ENCODE measurements around the gene LPIN2.
"Not testable (repeated sequence)": the region's sequence is repeated elsewhere in the genome, so short reads cannot be mapped to it uniquely, and the experiment has no call there.

Gene LPIN2

DNA sequence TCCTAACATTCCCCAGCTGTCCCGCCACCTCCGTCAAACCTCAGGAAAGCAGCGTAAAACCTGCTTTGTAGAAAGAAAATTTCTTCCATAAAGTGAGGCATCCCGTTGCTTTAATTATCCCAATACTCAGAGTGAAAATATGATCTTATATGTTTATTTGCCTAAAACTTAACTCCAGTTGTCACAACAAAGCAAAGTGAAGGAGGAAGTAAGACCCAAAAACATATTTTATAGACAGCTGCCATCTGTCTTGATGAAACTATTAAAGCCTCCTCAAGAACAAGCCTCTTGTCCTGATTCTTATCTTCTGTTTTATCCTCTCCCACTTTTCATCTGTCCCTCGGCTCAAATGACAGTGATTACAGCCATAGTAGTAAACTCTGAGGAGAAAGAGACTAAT, 28.9 kb upstream of the LPIN2 start:
- DNase-seq, result no peak

DNA sequence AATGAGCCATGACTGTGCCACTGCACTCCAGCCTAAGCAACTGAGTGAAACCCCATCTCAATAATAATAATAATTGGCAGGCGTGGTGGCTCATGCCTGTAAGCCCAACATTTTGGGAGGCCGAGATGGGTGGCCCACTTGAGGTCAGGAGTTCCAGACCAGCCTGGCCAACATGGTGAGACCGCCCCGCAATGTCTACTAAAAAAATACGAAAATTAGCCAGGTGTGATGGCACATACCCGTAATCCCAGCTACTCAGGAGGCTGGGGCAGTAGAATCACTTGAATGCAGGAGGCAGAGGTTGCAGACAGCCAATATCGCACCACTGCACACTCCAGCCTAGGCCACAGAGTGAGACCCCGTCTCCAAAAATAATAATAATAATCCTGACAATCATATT, 27.9 kb upstream of the LPIN2 start:
- DNase-seq, result no peak

DNA sequence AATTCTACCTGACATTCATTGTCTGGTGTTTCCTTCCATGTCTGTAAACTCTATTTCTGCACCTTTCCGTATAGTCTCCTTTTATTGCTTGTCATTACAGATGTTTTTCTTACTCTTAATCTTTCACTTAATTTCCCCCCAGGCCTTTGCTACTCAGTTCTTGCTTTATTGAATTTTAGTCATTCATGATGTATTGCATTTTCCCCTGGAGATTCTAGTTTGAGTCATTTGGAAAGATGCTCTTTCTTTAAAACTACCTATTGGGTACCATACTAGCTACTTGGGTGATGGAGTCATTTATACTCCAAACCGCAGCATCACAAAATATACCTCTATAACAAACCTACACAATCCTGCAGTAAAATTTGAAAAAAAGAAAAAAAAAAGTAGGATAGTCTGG, 27.2 kb upstream of the LPIN2 start:
- no peak for DNase-seq

DNA sequence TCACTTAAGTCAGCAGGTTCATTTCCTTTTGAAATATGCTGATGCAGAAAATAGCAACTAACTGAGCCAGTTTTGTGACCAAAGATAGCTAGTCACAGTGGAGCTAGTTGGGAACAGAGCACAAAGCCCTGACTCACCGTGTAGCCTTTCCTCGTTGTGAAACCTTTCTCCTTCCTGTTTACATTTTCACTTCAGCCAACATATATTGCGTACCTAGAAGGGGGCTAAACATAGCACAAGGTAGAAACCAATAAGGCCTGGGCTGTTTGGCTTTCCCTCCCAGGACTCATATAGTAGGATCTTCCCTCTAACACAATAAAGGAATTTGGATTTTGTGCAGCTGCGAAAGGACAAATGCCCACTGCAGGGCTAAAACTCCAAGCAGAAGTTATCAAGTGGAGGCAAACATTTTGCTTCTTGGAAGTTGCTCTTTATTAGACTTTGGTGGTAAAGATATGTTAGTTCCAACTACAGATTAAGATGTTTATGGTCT, 24.5 kb upstream of the LPIN2 start:
- no peak for DNase-seq

DNA sequence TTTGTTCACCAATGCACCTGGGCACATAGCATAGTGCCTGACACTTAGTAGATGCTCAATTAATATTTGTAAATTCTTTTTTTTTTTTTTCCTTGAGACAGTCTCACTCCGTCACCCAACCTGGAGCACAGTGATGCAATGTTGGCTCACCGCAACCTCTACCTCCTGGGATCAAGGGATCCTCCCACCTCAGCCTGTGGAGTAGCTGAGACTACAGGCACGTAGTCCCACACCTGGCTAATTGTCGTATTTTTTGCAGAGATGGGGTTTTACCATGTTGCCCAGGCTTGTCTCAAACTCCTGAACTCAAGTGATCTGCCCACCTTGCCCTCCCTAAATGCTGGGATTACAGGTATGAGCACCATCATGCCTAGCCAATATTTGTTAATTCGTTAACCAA, 23.2 kb upstream of the LPIN2 start:
- no peak for DNase-seq

DNA sequence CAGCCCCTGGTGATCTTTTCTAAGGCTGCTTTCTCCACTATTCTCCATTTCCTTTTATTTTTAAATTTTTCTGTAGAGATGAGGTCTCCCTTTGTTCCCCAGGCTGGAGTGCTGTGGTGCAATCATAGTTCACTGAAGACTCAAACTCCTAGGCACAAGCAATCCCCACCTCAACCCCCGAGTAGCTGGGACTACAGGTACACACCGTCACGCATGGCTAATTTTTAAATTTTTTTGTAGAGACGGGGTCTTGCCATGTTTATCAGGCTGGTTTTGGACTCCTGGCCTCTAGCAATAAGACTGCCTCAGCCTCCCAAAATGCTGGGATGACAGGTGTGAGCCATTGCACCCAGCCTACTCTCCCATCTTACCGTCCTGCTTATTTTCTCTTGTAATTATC, 22.7 kb upstream of the LPIN2 start:
- no peak for DNase-seq

DNA sequence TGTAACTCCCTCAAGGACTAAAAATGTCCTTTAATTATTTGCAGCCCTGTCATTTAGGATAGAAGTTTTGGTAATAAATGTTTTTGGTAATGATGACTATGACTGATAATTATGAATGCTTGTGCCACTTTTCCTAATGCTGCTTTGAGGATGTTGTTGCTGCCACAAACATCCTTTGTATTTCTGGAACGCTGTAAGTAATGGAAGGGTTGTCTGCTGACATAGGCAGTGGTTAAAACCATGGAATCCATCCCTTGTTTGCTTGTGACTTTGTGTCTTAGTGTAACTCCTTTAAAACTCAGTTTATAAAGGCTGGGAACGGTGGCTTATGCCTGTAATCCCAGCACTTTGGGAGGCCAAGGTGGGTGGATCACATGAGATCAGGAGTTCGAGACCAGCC, 19.8 kb upstream of the LPIN2 start:
- no peak for DNase-seq

DNA sequence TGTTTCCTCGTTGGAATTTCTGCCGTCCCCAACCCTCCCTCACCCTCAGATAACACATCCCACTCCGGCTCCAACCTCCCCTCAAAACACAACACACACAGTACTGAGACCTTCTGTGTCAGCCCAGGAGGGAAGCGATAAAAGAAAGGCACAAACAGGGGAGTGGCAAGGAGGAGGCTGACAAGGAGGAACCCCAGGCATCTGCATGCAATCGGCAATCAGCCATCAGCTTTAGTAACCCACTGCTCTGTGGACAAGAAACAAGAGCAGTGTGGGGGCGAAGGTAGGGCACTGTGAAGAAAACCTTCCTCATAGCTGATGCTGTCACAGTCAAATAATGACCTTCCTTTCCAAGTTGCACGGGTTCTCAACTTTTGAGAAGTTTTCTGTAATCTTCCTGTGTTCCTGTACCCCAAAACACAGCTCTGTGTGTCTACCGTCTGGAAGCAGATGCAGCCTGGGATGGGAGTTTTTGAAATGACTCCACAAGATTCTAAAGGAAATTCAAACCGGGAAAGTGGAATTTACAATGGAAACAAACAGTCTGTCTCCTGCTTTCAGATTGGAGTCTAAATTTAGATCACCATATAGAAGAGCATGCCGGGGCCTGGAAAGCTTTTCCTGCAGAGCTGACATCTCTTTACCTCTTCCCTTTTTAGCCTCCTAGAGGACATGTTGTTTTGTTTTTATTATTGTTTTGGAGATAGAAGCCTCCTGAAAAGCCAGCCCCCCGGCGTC, 16.4 kb upstream of the LPIN2 start:
- no peak for DNase-seq

DNA sequence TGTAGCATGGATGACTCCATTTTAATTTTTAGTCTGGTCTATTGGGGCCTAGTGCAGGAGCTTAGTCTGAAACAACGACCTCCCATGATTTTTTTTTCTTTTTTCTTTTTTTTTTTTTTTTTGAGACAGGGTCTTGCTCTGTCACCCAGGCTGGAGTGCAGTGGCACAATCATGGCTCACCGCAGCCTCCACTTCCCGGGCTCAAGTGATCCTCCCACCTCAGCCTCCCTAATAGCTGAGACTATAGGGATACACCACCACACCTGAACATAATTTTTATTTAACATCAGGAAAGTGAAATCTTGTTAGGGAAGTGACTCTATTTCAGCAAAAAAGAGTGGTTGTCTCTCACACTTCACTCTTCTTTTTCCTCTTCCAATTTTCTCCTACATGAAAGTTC, 15.2 kb upstream of the LPIN2 start:
- not testable (repeated sequence) for DNase-seq

DNA sequence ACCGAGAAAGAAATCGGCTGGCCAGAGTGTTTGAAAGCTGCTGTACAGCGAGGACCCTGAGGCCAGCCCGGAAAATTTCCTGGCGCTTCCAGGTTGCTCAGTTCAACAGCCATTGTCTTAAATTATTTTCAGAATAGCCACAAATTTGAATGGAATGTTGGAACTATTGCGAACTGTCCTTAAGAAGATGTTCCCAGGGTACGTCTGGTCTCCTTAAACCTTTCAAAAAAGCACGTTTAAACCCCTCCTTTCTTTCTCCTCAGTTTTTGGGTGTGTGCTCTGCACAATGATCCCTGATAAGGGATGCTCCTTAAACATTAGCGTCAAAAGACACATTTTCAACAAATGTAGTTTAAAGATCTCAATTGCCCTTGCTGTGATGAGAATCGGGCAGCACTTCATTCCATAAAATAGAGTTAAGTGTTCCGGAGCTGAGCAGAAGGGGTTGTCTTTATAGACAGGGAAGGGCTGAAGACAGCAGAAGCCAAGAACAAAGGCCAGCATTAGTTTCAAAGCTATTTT, 14.5 kb upstream of the LPIN2 start:
- DNase-seq, result no peak

DNA sequence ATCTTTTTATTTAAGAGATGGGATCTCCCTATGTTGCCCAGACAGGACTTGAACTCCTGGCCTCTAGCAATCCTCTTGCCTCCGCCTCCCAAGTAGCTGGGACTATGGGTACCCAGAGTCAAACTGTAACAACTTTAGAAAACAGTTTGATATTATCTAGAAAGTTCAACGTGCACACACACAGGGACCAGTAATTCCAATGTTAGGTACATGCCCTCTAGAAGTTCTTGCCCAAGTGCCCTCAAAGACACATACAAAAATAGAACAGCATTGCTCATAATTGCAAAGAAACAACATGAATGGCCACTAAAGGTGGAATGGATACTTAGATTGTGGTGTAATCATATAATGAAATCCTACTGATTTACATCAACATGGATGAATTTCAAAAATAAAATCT, 12.6 kb upstream of the LPIN2 start:
- no peak for DNase-seq

DNA sequence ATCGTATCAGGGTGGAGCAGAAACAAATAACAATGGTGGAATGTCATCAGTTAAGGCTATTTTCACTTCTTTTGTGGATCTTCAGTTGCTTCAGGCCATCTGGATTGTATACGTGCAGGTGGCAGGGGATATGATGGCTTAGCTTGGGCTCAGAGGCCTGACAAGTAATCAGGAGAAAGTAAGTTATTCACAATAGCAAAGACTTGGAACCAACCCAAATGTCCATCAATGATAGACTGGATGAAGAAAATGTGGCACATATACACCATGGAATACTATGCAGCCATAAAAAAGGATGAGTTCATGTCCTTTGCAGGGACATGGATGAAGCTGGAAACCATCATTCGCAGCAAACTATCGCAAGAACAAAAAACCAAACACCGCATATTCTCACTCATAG, 10.7 kb upstream of the LPIN2 start:
- not testable (repeated sequence) for DNase-seq

DNA sequence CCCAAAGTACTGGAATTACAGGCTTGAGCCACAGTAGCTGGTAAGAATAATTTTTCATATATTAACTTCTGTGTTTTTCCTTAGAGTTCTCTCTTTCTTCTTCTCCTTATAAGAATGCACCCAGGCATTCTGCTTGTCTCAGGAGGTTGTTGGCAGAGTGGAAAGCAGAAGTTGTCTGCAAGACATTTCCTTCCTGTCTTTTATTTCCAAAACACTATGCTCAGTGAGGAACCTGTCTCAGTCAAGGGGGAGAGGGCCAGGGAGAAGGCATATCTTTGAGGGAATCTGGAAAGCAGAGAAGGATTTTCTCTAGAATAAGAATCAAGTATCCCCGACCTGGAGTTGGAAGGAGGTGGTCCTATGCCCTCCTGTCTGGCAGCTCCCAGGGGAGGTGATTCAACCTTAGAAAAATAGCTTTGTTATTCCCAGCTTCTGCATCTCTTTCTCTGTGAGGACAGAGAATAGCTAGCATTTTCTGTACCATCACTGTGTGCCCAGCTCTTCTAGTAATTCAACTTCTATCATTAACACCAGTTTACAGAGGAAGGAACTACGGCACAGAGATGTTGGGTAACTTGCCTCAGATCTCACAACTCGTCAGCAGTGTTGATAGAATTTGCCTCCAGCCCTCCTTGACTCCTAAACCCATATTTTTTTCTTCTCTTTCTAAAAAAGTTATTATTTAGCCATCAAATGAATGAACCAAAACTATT, 3.8 kb upstream of the LPIN2 start:
- DNase-seq, result no peak

DNA sequence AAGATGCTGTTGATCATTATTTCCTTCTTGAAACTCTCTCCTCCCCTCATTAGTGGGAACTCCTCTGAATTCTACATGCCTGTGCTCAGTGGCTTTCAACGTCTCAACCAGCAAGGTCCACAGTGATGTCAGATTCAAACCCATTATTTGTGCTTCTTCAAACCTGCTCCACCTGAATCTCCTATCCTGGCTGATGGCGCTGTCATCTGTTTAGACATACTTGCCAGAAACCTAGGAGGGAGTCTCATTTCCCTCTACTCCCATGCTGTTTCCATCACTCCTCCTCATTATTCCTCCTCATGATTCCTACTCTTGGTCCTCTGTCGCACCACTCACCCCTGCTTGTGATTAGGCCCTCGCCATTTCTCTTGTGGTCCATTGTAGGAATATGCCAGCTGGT, 2.9 kb upstream of the LPIN2 start:
- no peak for DNase-seq

DNA sequence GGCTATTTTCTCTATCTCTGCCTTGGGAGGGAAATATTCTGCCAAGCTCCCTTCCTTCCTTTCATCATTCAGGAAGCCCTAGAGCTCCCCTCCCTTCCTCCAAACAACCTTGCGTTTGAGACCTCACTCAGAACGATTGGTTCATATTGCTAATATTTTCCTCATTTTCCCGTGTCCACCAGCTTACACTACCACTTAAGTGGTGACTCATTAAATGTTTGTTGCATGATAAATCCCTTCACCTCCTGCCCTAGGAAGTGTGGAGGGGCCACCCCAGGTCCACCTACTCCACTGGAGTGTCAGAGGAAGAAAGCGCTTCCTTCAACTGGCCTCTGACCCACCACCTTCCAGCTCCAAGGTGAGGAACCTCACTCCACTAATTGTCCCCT, 2.3 kb upstream of the LPIN2 start:
- no peak for DNase-seq

DNA sequence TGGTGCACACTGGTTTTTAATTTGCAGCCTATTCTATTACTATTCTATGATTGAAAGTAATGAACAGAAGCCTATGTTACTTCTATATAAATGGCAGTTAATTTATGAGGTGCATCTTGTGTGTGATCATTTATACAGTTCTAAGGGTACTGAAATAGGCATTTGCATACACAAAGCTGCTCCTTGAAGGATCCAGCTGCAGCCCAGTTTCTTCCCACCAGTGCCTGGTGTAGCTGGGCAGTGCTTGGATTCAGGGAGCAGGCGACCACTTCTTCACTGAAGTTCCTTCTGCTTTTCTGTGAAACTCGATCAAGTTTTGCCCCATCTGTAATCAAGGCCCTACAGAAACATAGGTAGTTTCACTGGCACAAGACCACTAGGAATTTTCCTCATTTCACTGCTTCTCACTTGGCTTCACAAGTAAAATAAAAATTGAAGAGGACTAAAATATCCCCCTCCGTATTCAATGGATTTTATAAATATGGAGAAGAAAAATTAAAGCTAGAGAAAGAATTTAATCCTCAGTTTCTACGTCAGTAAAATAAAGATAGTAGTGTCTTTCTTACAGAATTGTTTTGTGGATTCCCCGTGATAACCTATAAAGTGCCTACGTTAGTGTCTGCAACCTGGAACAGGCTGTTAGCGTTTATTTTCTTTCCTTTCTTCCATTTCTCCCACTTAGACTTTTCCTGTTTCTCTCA, 1.7 kb upstream of the LPIN2 start:
- DNase-seq, result no peak

DNA sequence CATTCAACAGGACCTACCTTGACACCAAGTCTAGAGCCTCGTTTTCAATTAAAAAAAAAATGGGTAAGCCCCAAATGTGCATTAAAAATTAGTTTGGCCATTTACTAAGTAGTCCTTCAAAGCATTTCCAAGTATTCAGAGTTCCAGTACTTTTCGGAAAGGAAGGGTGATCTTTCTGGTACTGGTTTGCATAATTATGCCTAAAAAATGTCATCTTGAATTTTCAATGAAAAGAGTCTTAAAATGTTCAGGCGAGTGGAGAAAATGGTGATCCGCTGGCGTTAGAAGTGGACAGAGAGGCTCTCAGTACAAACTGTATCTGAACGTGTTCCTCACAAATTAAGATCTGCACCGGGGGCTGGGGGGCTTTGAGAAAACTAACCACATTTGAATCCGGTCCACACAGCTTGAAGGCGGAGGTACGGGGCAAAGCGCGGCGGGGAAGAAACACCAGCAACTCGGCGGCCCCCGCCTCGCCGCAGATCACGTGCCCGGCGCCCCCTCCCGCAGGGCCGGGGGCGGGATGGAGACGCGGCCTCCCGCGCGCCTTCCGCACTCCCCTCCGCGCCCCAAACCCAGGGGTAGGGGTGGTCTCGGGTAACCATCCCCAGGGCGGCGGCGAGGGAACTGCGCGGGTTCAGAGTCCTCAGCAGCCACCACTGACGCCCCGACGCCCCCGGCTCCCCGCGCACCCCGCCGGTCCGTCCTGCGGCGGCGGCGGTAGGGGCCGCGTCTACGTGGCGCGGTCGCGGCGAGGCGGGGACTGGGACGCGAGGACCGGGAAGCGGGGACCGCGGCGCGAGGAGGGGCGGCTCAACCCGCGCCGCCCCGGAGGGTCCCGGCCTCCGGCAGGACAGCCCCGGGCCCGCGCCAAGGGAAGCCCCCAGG, 564 bp downstream of the LPIN2 start:
- peak; percentile 47 for DNase-seq

DNA sequence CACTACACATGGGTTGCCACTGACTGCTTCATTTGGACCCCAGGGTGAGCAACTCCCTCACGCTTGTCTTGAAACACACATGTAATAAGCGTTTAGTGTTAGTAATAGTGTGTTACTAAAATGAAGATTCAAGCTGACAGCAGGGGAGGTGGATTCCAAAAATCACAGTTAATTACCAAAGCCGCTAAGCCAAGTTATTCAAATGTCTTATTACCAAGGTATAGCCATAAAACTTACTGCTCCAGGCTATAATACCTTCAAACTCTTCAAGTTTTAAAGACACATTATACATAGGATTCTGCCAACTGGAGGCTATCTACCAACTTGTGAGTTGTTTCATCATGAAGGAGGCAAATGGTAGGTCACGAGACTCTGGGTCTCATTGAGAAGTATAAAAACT, 2.9 kb downstream of the LPIN2 start:
- no peak for DNase-seq

DNA sequence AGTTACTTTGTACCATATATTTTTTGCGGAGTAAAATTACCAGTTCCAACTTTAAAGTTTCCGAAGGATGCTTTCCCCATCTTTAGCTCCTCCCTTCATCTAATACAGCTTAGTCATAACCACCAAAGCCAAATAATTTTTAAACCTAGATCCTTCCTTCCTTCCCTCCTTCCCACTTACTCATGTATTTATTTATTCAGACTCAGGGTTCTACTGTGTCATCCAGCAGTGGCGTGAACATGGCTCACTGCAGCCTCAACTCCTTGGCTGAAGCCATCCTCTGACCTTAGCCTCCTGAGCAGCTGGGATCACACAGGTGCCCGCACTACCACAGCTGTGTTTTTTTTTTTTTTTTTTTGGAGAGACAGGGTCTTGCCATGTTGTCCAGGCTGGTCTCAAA, 4.4 kb downstream of the LPIN2 start:
- DNase-seq, result no peak

DNA sequence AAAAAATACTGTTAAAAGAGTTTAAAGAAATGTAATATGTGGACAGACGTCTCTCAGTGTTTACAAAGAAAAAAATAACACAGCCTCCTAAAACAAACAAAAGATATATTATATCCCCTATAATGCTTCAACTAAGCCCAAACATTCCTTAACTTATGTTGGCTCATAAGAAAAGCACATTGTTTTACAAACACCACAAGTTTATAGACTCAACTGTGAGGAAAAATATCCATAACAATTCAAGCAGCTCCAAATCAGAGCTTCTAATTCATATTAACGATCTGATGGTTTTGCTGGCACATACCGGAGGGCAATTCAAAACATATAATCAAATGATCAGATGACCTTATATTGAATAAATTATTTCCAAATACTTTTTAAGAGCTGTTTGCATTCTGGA, 5.5 kb downstream of the LPIN2 start:
- no peak for DNase-seq

DNA sequence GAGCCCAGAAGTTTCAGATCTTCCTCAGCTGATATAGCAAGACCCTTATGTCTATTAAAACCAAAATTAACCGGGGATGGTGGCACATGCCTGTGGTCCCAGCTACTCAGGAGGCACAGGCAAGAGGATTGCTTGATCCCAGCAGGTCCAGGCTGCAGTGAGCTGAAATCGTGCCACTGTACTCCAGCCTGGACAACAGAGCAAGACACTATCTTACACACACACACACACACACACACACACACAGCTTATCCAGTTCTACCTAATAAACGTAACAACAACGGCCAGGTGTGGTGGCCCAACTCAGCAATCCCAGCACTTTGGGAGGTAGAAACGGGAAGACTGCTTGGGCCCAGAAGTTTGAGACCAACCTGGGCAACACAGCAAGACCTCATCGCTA, 7.5 kb downstream of the LPIN2 start:
- no peak for DNase-seq

DNA sequence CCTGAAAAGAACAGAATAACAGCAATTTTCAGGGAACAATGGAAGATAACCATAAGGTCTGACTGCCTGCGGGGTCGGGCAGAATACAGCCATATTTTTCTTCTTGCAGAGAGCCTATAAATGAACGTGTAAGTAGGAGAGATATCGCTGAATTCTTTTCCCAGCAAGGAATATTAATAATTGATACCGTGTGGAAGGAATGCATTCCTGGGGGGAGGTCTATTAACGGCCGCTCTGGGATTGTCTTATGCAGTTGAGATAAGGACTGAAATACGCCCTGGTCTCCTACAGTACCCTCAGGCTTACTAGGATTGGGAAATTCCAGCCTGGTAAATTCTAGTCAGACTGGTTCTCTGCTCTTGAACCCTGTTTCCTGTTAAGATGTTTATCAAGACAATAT, 9.2 kb downstream of the LPIN2 start:
- DNase-seq, result not testable (repeated sequence)

DNA sequence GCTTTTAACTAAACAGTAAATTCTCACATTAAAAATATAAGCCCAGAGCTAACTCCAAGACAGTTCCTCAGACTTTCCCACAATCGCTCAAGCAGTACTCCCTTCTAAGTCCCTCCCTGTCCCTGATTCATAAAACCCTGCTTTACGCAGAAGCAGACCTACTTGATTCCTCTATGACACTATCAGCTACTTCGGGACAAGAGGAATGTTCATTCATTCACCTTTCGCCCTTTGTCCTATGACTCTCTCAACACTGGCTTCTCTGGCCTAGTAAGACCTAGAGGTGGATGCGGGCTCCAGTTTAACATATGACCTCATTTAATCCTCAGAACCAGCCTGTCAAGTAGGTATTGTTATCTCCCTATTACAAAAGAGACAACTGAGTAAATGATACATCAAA, 10.2 kb downstream of the LPIN2 start:
- no peak for DNase-seq
